Progenitor cell of endocrine pancreas (in vitro differentiated cells): ENCODE measurements around the gene GRID2. TPM values are rescaled to one million over a fixed set of nuclear protein-coding genes. Genes with fewer than 3 reads are reported as not detected.

Source experiments
- DNase-seq: peaks from one replicate; pipeline ENCODE4 v3.0.0; 2021; ENCODE audit warnings: low spot score; ENCODE audit not compliant: unreplicated experiment
- H3K27ac Mint-ChIP-seq: 2 replicates; pipeline ENCODE4 v1.8.0; 2021; ENCODE audit warnings: mild to moderate bottlenecking, moderate library complexity, mixed read lengths
- H3K27me3 Mint-ChIP-seq: 2 replicates; pipeline ENCODE4 v1.8.0; 2021; ENCODE audit warnings: mixed read lengths
- H3K36me3 Mint-ChIP-seq: 2 replicates; pipeline ENCODE4 v1.8.0; 2022; ENCODE audit warnings: mixed read lengths; ENCODE audit not compliant: insufficient read depth
- H3K4me1 Mint-ChIP-seq: 2 replicates; pipeline ENCODE4 v1.8.0; 2021; ENCODE audit warnings: low read depth, mixed read lengths
- H3K4me3 Mint-ChIP-seq: 2 replicates; pipeline ENCODE4 v1.8.0; 2021; ENCODE audit warnings: low read depth, mild to moderate bottlenecking, moderate library complexity, mixed read lengths
- H3K9me3 Mint-ChIP-seq: 2 replicates; pipeline ENCODE4 v1.8.0; 2021; ENCODE audit warnings: low read depth, mixed read lengths
- total RNA-seq: library from RNA; stranded (reverse); gene quantifications from 2 replicates; pipeline ENCODE4 v1.2.1, GENCODE V29; 2021
- TF ChIP-seq, protein P1 (sequence below): fragments of 200-600 bp; sonication (generic); IDR thresholded peaks from one replicate; pipeline ENCODE4 v1.5.0; 2021; ENCODE audit warnings: antibody characterized with exemption, mild to moderate bottlenecking; ENCODE audit not compliant: unreplicated experiment

Gene GRID2
- total RNA-seq, 1 donor from 2014 or later, result 0.69 TPM

GRCh38 chr4:93437991-93438390, 1134.2 kb downstream of the GRID2 start:
- no peaks in the 10 kb centered on the region for H3K27me3 Mint-ChIP-seq
- DNase-seq, result no peak
- H3K27ac Mint-ChIP-seq, result no peak overlapping the region
- TF ChIP-seq, protein P1, sequence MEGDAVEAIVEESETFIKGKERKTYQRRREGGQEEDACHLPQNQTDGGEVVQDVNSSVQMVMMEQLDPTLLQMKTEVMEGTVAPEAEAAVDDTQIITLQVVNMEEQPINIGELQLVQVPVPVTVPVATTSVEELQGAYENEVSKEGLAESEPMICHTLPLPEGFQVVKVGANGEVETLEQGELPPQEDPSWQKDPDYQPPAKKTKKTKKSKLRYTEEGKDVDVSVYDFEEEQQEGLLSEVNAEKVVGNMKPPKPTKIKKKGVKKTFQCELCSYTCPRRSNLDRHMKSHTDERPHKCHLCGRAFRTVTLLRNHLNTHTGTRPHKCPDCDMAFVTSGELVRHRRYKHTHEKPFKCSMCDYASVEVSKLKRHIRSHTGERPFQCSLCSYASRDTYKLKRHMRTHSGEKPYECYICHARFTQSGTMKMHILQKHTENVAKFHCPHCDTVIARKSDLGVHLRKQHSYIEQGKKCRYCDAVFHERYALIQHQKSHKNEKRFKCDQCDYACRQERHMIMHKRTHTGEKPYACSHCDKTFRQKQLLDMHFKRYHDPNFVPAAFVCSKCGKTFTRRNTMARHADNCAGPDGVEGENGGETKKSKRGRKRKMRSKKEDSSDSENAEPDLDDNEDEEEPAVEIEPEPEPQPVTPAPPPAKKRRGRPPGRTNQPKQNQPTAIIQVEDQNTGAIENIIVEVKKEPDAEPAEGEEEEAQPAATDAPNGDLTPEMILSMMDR, result no peak
- no peaks in the 10 kb centered on the region for H3K9me3 Mint-ChIP-seq
- H3K36me3 Mint-ChIP-seq, result no peaks in the 10 kb centered on the region
- H3K4me1 Mint-ChIP-seq, result no peaks in the 10 kb centered on the region
- H3K4me3 Mint-ChIP-seq, result no peak overlapping the region

GRCh38 chr4:93444860-93445259, 1141.1 kb downstream of the GRID2 start:
- H3K27me3 Mint-ChIP-seq, result no peaks in the 10 kb centered on the region
- H3K27ac Mint-ChIP-seq, result no peak overlapping the region
- no peak overlapping the region for H3K4me3 Mint-ChIP-seq
- DNase-seq, result no peak
- H3K9me3 Mint-ChIP-seq, result no peaks in the 10 kb centered on the region
- TF ChIP-seq, protein P1, result no peak
- no peaks in the 10 kb centered on the region for H3K36me3 Mint-ChIP-seq
- H3K4me1 Mint-ChIP-seq, result no peaks in the 10 kb centered on the region

- no peaks in the 10 kb centered on the region for H3K27me3 Mint-ChIP-seq
- no peak for DNase-seq
- no peaks in the 10 kb centered on the region for H3K36me3 Mint-ChIP-seq
- no peaks in the 10 kb centered on the region for H3K9me3 Mint-ChIP-seq
- TF ChIP-seq, protein P1, result no peak
- no peak overlapping the region for H3K4me3 Mint-ChIP-seq
- H3K27ac Mint-ChIP-seq, result no peak overlapping the region
- H3K4me1 Mint-ChIP-seq, result no peaks in the 10 kb centered on the region
Observed at GRCh38 chr4:93446038-93446437, 1142.3 kb downstream of the GRID2 start.

DNA sequence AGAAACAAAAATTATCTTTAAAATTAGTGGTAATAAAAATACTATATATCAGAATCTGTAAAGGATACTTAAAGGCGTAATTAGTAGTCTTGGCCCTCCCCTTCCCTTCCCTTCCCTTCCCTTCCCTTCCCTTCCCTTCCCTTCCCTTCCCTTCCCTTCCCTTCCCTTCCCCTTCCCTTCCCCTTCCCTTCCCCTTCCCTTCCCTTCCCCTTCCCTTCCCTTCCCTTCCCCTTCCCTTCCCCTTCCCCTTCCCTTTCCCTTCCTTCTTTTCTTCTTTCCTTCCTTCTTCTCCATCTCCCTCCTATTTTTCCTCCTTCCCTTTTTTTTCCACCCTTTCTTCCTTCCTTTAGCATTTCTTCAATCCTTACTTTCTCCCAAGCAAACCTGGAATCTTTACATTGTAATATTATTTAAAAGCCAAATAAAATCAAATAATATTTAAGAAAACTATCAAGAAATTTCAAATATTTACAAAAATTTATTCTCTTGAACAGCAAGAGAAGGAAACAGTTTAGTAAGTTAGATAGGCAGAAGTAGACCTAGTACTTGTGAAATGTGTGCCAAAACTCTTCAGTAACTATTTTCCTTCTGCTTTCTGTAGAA, 1145.0 kb downstream of the GRID2 start:
- DNase-seq, result no peak
- Mint-ChIP-seq H3K4me1 (no peaks in the 10 kb centered on the region), H3K27ac (no peak overlapping the region), H3K9me3 (no peaks in the 10 kb centered on the region), H3K4me3 (no peak overlapping the region), H3K36me3 (no peaks in the 10 kb centered on the region), H3K27me3 (no peaks in the 10 kb centered on the region)
- TF ChIP-seq, protein P1, result no peak

GRCh38 chr4:93451954-93452353, 1148.2 kb downstream of the GRID2 start:
- no peak for DNase-seq
- no peak overlapping the region for H3K4me3 Mint-ChIP-seq
- no peaks in the 10 kb centered on the region for H3K27me3 Mint-ChIP-seq
- no peaks in the 10 kb centered on the region for H3K4me1 Mint-ChIP-seq
- no peaks in the 10 kb centered on the region for H3K9me3 Mint-ChIP-seq
- H3K27ac Mint-ChIP-seq, result no peak overlapping the region
- H3K36me3 Mint-ChIP-seq, result no peaks in the 10 kb centered on the region
- TF ChIP-seq, protein P1, result no peak
